Activated CD4-positive, alpha-beta T cell treated with anti-CD3 and anti-CD28 coated beads for 36 hours (primary cell): ENCODE results near the gene XCR1. TPM values are rescaled to one million over a fixed set of nuclear protein-coding genes. Genes with fewer than 3 reads are reported as not detected.

Source experiments
- ATAC-seq: fragments of 200-7000 bp; cut with Tn5 transposase; one replicate; pipeline ENCODE4 v1.10.0; 2021; ENCODE audit warnings: mild to moderate bottlenecking, moderate library complexity
- CTCF ChIA-PET: fragments of 350-600 bp; sonication (Branson Sonifier 250); formaldehyde crosslinking; loops from one replicate; lab custom pipeline; 2021; ENCODE audit warnings: antibody characterized with exemption; lab: Charles Lee
- POLR2A ChIA-PET: fragments of 350-600 bp; sonication (Branson Sonifier 250); formaldehyde crosslinking; loops from one replicate; lab custom pipeline; 2021; ENCODE audit warnings: antibody characterized with exemption, inconsistent platforms; lab: Charles Lee
- DNase-seq: peaks from one replicate; pipeline ENCODE4 v3.0.0-alpha.2; 2020
- H3K27ac Mint-ChIP-seq: one replicate; pipeline ENCODE4 v1.8.0; 2021; ENCODE audit warnings: mixed read lengths
- H3K27me3 Mint-ChIP-seq: one replicate; pipeline ENCODE4 v1.8.0; 2021; ENCODE audit warnings: mixed read lengths
- H3K36me3 Mint-ChIP-seq: one replicate; pipeline ENCODE4 v1.8.0; 2021; ENCODE audit warnings: low read depth, mixed read lengths
- H3K4me1 Mint-ChIP-seq: one replicate; pipeline ENCODE4 v1.8.0; 2021; ENCODE audit warnings: mixed read lengths
- H3K4me3 Mint-ChIP-seq: one replicate; pipeline ENCODE4 v1.8.0; 2021; ENCODE audit warnings: mild to moderate bottlenecking, moderate library complexity, mixed read lengths
- H3K9me3 Mint-ChIP-seq: one replicate; pipeline ENCODE4 v1.8.0; 2021; ENCODE audit warnings: low read depth, mixed read lengths
- intact Hi-C, 2 experiments: fragments of 100-400 bp; cut with DNase I in 1 of 2; cut with micrococcal nuclease in 1 of 2; formaldehyde crosslinking; loops; one replicate each; pipeline versions ENCODE4 v1.14.2 to v1.15.1; 2022 to 2024; cut with DNase I, micrococcal nuclease
- total RNA-seq, 2 experiments: library from RNA; stranded (reverse); gene quantifications; one replicate each; pipeline ENCODE4 v1.2.3, GENCODE V29; 2021

Gene XCR1
- total RNA-seq, 2 experiments from 2014 or later: not detected

GRCh38 chr3:46022909-46023785 is 4.1 kb downstream of the XCR1 start:
- Mint-ChIP-seq H3K27me3 (peaks cover 12% of the 10 kb centered on the region), H3K36me3 (peaks cover 4% of the 10 kb centered on the region), H3K27ac (no peak overlapping the region), H3K4me3 (no peak overlapping the region), H3K4me1 (peaks cover 12% of the 10 kb centered on the region), H3K9me3 (peaks cover 8% of the 10 kb centered on the region)
- no peak for DNase-seq
- CTCF ChIA-PET: interaction anchor here (0.6 to 1.1 kb wide), 2 partner anchors 12 to 56 kb away, joined by 3 to 4 read pairs; no protein-coding TSS in a partner anchor
- intact Hi-C loops: no loop called here
- ATAC-seq: no peak
- POLR2A ChIA-PET: interaction anchor here (0.6 kb wide), 1 partner anchor 45 kb away, joined by 3 read pairs; no protein-coding TSS in a partner anchor

- ChIA-PET CTCF (interaction anchor here (0.6 kb wide), 1 partner anchor 56 kb away, joined by 4 read pairs; no protein-coding TSS in a partner anchor), POLR2A (no interaction called here)
- no peak for ATAC-seq
- no peaks in the 10 kb centered on the region for H3K9me3 Mint-ChIP-seq
- intact Hi-C loops: no loop called here
- DNase-seq: no peak
- peaks cover 12% of the 10 kb centered on the region for H3K27me3 Mint-ChIP-seq
- no peak overlapping the region for H3K27ac Mint-ChIP-seq
- no peak overlapping the region for H3K4me3 Mint-ChIP-seq
- peaks cover 14% of the 10 kb centered on the region for H3K4me1 Mint-ChIP-seq
- H3K36me3 Mint-ChIP-seq: no peaks in the 10 kb centered on the region
Observed at GRCh38 chr3:46021516-46021915, 5.8 kb downstream of the XCR1 start.

- intact Hi-C loops: no loop called here
- CTCF ChIA-PET: interaction anchor here (0.6 kb wide), 1 partner anchor 669 kb away, joined by 3 read pairs; no protein-coding TSS in a partner anchor
Observed at GRCh38 chr3:46020766-46021510, 6.3 kb downstream of the XCR1 start.

GRCh38 chr3:46019707-46020106 is 7.6 kb downstream of the XCR1 start:
- CTCF ChIA-PET: interaction anchor here (1.1 kb wide), 1 partner anchor 7 kb away, joined by 6 read pairs; no protein-coding TSS in a partner anchor
- ATAC-seq: peak; percentile 82
- Mint-ChIP-seq H3K27me3 (peaks cover 12% of the 10 kb centered on the region), H3K36me3 (no peaks in the 10 kb centered on the region), H3K9me3 (no peaks in the 10 kb centered on the region), H3K27ac (no peak overlapping the region), H3K4me3 (no peak overlapping the region), H3K4me1 (peaks cover 22% of the 10 kb centered on the region)
- POLR2A ChIA-PET: no interaction called here
- DNase-seq: peak; percentile 66
- intact Hi-C loops: loop anchor here in 1 of 2 experiments (2.0 kb wide), 1 partner anchor 21 kb away; no protein-coding TSS in a partner anchor

More at GRCh38 chr3:46020766-46021510, 6.3 kb downstream of the XCR1 start:
- Mint-ChIP-seq H3K4me1 (peaks cover 14% of the 10 kb centered on the region), H3K36me3 (no peaks in the 10 kb centered on the region), H3K27me3 (peaks cover 12% of the 10 kb centered on the region), H3K27ac (peak overlapping the region; percentile 9), H3K4me3 (no peak overlapping the region), H3K9me3 (no peaks in the 10 kb centered on the region)
- ATAC-seq (no peak), DNase-seq (no peak)
- POLR2A ChIA-PET: no interaction called here

GRCh38 chr3:46017720-46018119 is 9.6 kb downstream of the XCR1 start:
- peaks cover 22% of the 10 kb centered on the region for H3K4me1 Mint-ChIP-seq
- no peak for DNase-seq

GRCh38 chr3:46013316-46014094 is 13.8 kb downstream of the XCR1 start:
- intact Hi-C loops: no loop called here
- H3K9me3 Mint-ChIP-seq: no peaks in the 10 kb centered on the region
- ATAC-seq (no peak), DNase-seq (no peak)
- peaks cover 6% of the 10 kb centered on the region for H3K27me3 Mint-ChIP-seq
- no peak overlapping the region for H3K4me3 Mint-ChIP-seq
- ChIA-PET POLR2A (no interaction called here), CTCF (no interaction called here)
- H3K4me1 Mint-ChIP-seq: peaks cover 14% of the 10 kb centered on the region
- no peak overlapping the region for H3K27ac Mint-ChIP-seq
- H3K36me3 Mint-ChIP-seq: no peaks in the 10 kb centered on the region

More at GRCh38 chr3:46017720-46018119, 9.6 kb downstream of the XCR1 start:
- ChIA-PET POLR2A (interaction anchor here (0.6 kb wide), 1 partner anchor 85 kb away, joined by 3 read pairs; no protein-coding TSS in a partner anchor), CTCF (interaction anchor here (1.4 kb wide), 2 partner anchors 18 to 79 kb away, joined by 3 to 4 read pairs; no protein-coding TSS in a partner anchor)
- Mint-ChIP-seq H3K36me3 (no peaks in the 10 kb centered on the region), H3K4me3 (no peak overlapping the region), H3K27me3 (peaks cover 9% of the 10 kb centered on the region), H3K9me3 (no peaks in the 10 kb centered on the region), H3K27ac (no peak overlapping the region)
- no peak for ATAC-seq
- intact Hi-C loops: loop anchor here in 1 of 2 experiments (2.0 kb wide), 1 partner anchor 19 kb away; no protein-coding TSS in a partner anchor

- Mint-ChIP-seq H3K4me3 (no peak overlapping the region), H3K27me3 (peaks cover 6% of the 10 kb centered on the region), H3K36me3 (no peaks in the 10 kb centered on the region), H3K4me1 (peaks cover 12% of the 10 kb centered on the region), H3K27ac (no peak overlapping the region), H3K9me3 (no peaks in the 10 kb centered on the region)
- ATAC-seq: no peak
- no peak for DNase-seq
- intact Hi-C loops: no loop called here
- POLR2A ChIA-PET: no interaction called here
- CTCF ChIA-PET: interaction anchor here (1.1 kb wide), 1 partner anchor 65 kb away, joined by 3 read pairs; no protein-coding TSS in a partner anchor
Observed at GRCh38 chr3:46012246-46012645, 15.0 kb downstream of the XCR1 start.

GRCh38 chr3:46010519-46011113 is 16.7 kb downstream of the XCR1 start:
- Mint-ChIP-seq H3K9me3 (no peaks in the 10 kb centered on the region), H3K27me3 (peaks cover 6% of the 10 kb centered on the region), H3K4me1 (peaks cover 11% of the 10 kb centered on the region), H3K27ac (no peak overlapping the region), H3K36me3 (no peaks in the 10 kb centered on the region), H3K4me3 (no peak overlapping the region)
- DNase-seq: no peak
- intact Hi-C loops: no loop called here
- POLR2A ChIA-PET: interaction anchor here (0.7 to 1.0 kb wide), 2 partner anchors 46 to 93 kb away, joined by 3 to 4 read pairs; no protein-coding TSS in a partner anchor
- CTCF ChIA-PET: interaction anchor here (0.6 to 1.5 kb wide), 5 partner anchors 10 to 275 kb away, joined by 3 to 4 read pairs (median 3); partner anchors contain the start of gene CXCR6
- ATAC-seq: no peak

GRCh38 chr3:46008058-46008457 is 19.2 kb downstream of the XCR1 start:
- Mint-ChIP-seq H3K4me3 (no peak overlapping the region), H3K36me3 (no peaks in the 10 kb centered on the region), H3K4me1 (peaks cover 4% of the 10 kb centered on the region), H3K27ac (no peak overlapping the region), H3K27me3 (peaks cover 6% of the 10 kb centered on the region), H3K9me3 (no peaks in the 10 kb centered on the region)
- intact Hi-C loops: no loop called here
- ChIA-PET CTCF (no interaction called here), POLR2A (no interaction called here)
- no peak for ATAC-seq
- DNase-seq: no peak

- peaks cover 5% of the 10 kb centered on the region for H3K27me3 Mint-ChIP-seq
- H3K9me3 Mint-ChIP-seq: no peaks in the 10 kb centered on the region
- POLR2A ChIA-PET: no interaction called here
- peaks cover 4% of the 10 kb centered on the region for H3K4me1 Mint-ChIP-seq
- H3K4me3 Mint-ChIP-seq: no peak overlapping the region
- intact Hi-C loops: no loop called here
- H3K36me3 Mint-ChIP-seq: no peaks in the 10 kb centered on the region
- DNase-seq: no peak
- ATAC-seq: no peak
- H3K27ac Mint-ChIP-seq: no peak overlapping the region
- CTCF ChIA-PET: interaction anchor here (0.7 kb wide), 1 partner anchor 61 kb away, joined by 3 read pairs; no protein-coding TSS in a partner anchor
Observed at GRCh38 chr3:46007280-46007679, 20.0 kb downstream of the XCR1 start.
